Loucy (cell line): ENCODE results near the gene NDP.

ENCODE experiments used
- H2AFZ ChIP-seq: fragments of 200-600 bp; sonication (generic); 2 replicates; pipeline ENCODE4 v1.6.0; 2016; ENCODE audit warnings: antibody characterized with exemption, mild to moderate bottlenecking, low read length, moderate library complexity
- H3F3A ChIP-seq: fragments of 200-600 bp; 2 replicates; pipeline ENCODE4 v1.6.0; 2016; ENCODE audit warnings: antibody characterized with exemption, low read depth, mild to moderate bottlenecking
- H3K27me3 ChIP-seq: fragments of 200-600 bp; sonication (generic); 2 replicates; pipeline ENCODE4 v1.6.1; 2014; ENCODE audit warnings: low read length, mild to moderate bottlenecking; ENCODE audit not compliant: insufficient read depth, poor library complexity, severe bottlenecking
- H3K36me3 ChIP-seq: fragments of 200-600 bp; sonication (generic); 2 replicates; pipeline ENCODE4 v1.6.1; 2016; ENCODE audit warnings: low read length; ENCODE audit not compliant: insufficient read depth
- H3K4me1 ChIP-seq: fragments of 200-600 bp; sonication (generic); 2 replicates; pipeline ENCODE4 v1.5.1; 2014; ENCODE audit warnings: low read length, mild to moderate bottlenecking; ENCODE audit not compliant: insufficient read depth, poor library complexity, severe bottlenecking
- H3K4me2 ChIP-seq: fragments of 200-600 bp; sonication (generic); 2 replicates; pipeline ENCODE4 v1.6.0; 2014; ENCODE audit warnings: antibody characterized with exemption, low read length, low read depth, mild to moderate bottlenecking; ENCODE audit not compliant: poor library complexity, severe bottlenecking
- H3K4me3 ChIP-seq: fragments of 200-600 bp; sonication (generic); 2 replicates; pipeline ENCODE4 v1.5.1; 2014; ENCODE audit warnings: low read length, mild to moderate bottlenecking, mixed read lengths; ENCODE audit not compliant: poor library complexity, severe bottlenecking
- H3K79me2 ChIP-seq: fragments of 200-600 bp; sonication (generic); 2 replicates; pipeline ENCODE4 v1.6.1; 2014; ENCODE audit warnings: low read length; ENCODE audit not compliant: insufficient read depth
- H3K9ac ChIP-seq: fragments of 200-600 bp; sonication (generic); 2 replicates; pipeline ENCODE4 v1.6.0; 2014; ENCODE audit warnings: mild to moderate bottlenecking, low read depth, low read length, moderate library complexity; ENCODE audit not compliant: poor library complexity, severe bottlenecking
- H3K9me2 ChIP-seq: fragments of 200-600 bp; sonication (generic); replicated peaks from 2 replicates; pipeline ENCODE4 v1.6.1; 2016; ENCODE audit warnings: low read depth, low read length, mixed read lengths
- H3K9me3 ChIP-seq: fragments of 200-600 bp; sonication (generic); 2 replicates; pipeline ENCODE4 v1.6.1; 2014; ENCODE audit warnings: mild to moderate bottlenecking, antibody characterized with exemption, low read length, low read depth; ENCODE audit not compliant: insufficient read depth
- H4K20me1 ChIP-seq: fragments of 200-600 bp; sonication (generic); 2 replicates; pipeline ENCODE4 v1.6.0; 2014; ENCODE audit warnings: antibody characterized with exemption, low read length, mild to moderate bottlenecking; ENCODE audit not compliant: insufficient read depth, poor library complexity, severe bottlenecking
- EZH2phosphoT487 ChIP-seq: fragments of 200-600 bp; IDR thresholded peaks from 2 replicates; pipeline ENCODE4 v1.6.1; 2018; ENCODE audit warnings: antibody characterized with exemption, mild to moderate bottlenecking, moderate library complexity, borderline replicate concordance
- TF ChIP-seq, protein P1 (sequence below): fragments of 200-600 bp; sonication (generic); conservative IDR thresholded peaks from 2 replicates; pipeline ENCODE4 v1.5.1; 2014; ENCODE audit warnings: mild to moderate bottlenecking, antibody characterized with exemption, low read length

Gene NDP

GRCh38 chrX:44006081-44006480 lies 32.9 kb upstream of the NDP start:
- H3K4me1 ChIP-seq: no peaks in the 10 kb centered on the region
- no peaks in the 10 kb centered on the region for H3K9me3 ChIP-seq
- no peaks in the 10 kb centered on the region for H4K20me1 ChIP-seq
- no peaks in the 10 kb centered on the region for H3K36me3 ChIP-seq
- no peaks in the 10 kb centered on the region for H3K9me2 ChIP-seq
- no peak overlapping the region for H3K4me3 ChIP-seq
- TF ChIP-seq, protein P1, sequence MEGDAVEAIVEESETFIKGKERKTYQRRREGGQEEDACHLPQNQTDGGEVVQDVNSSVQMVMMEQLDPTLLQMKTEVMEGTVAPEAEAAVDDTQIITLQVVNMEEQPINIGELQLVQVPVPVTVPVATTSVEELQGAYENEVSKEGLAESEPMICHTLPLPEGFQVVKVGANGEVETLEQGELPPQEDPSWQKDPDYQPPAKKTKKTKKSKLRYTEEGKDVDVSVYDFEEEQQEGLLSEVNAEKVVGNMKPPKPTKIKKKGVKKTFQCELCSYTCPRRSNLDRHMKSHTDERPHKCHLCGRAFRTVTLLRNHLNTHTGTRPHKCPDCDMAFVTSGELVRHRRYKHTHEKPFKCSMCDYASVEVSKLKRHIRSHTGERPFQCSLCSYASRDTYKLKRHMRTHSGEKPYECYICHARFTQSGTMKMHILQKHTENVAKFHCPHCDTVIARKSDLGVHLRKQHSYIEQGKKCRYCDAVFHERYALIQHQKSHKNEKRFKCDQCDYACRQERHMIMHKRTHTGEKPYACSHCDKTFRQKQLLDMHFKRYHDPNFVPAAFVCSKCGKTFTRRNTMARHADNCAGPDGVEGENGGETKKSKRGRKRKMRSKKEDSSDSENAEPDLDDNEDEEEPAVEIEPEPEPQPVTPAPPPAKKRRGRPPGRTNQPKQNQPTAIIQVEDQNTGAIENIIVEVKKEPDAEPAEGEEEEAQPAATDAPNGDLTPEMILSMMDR: no peak
- TF ChIP-seq EZH2phosphoT487: no peak
- H2AFZ ChIP-seq: no peak overlapping the region
- no peak overlapping the region for H3K4me2 ChIP-seq
- no peak overlapping the region for H3K9ac ChIP-seq
- no peaks in the 10 kb centered on the region for H3K79me2 ChIP-seq
- no peaks in the 10 kb centered on the region for H3K27me3 ChIP-seq
- H3F3A ChIP-seq: no peaks in the 10 kb centered on the region

- H3K9me3 ChIP-seq: no peaks in the 10 kb centered on the region
- TF ChIP-seq, protein P1: no peak
- TF ChIP-seq EZH2phosphoT487: no peak
- H3K9me2 ChIP-seq: no peaks in the 10 kb centered on the region
- no peaks in the 10 kb centered on the region for H3F3A ChIP-seq
- H4K20me1 ChIP-seq: no peaks in the 10 kb centered on the region
- H3K4me1 ChIP-seq: no peaks in the 10 kb centered on the region
- no peaks in the 10 kb centered on the region for H3K79me2 ChIP-seq
- no peaks in the 10 kb centered on the region for H3K36me3 ChIP-seq
- no peak overlapping the region for H3K9ac ChIP-seq
- H3K4me3 ChIP-seq: no peak overlapping the region
- H2AFZ ChIP-seq: no peak overlapping the region
- no peaks in the 10 kb centered on the region for H3K27me3 ChIP-seq
- H3K4me2 ChIP-seq: no peak overlapping the region
These were observed 30.8 kb upstream of the NDP start for GRCh38 chrX:44003975-44004374.

GRCh38 chrX:44002567-44002966 lies 29.4 kb upstream of the NDP start:
- Histone ChIP-seq H3F3A (no peaks in the 10 kb centered on the region), H3K79me2 (no peaks in the 10 kb centered on the region), H3K27me3 (no peaks in the 10 kb centered on the region), H3K36me3 (no peaks in the 10 kb centered on the region), H3K4me3 (no peak overlapping the region), H3K4me1 (no peaks in the 10 kb centered on the region), H3K4me2 (no peak overlapping the region), H3K9ac (no peak overlapping the region), H4K20me1 (no peaks in the 10 kb centered on the region), H3K9me2 (no peaks in the 10 kb centered on the region), H2AFZ (no peak overlapping the region), H3K9me3 (no peaks in the 10 kb centered on the region)
- no peak for TF ChIP-seq EZH2phosphoT487
- TF ChIP-seq, protein P1: no peak
